GM23338 (cell line): ENCODE measurements around the gene SYNPO. TPM values are rescaled to one million over a fixed set of nuclear protein-coding genes. Genes with fewer than 3 reads are reported as not detected.

Source experiments
- ATAC-seq: fragments of 200-7000 bp; cut with Tn5 transposase; 3 replicates; pipeline ENCODE4 v1.9.1; 2020
- DNase-seq: peaks from one replicate; pipeline ENCODE4 v3.0.0-alpha.2; 2015; ENCODE audit warnings: low spot score
- H2AFZ ChIP-seq: fragments of 200-600 bp; sonication (generic); 2 replicates; pipeline ENCODE4 v1.8.0; 2016; ENCODE audit warnings: antibody characterized with exemption, mild to moderate bottlenecking, moderate library complexity
- H3F3A ChIP-seq: fragments of 200-600 bp; sonication (generic); replicated peaks from 2 replicates; pipeline ENCODE4 v1.8.0; 2017; ENCODE audit warnings: antibody characterized with exemption, mixed run types, low read depth
- H3K27ac ChIP-seq: fragments of 200-600 bp; sonication (generic); 2 replicates; pipeline ENCODE4 v1.6.1; 2016; ENCODE audit warnings: low read depth
- H3K27me3 ChIP-seq: fragments of 200-600 bp; sonication (generic); 2 replicates; pipeline ENCODE4 v1.8.0; 2016; ENCODE audit warnings: mild to moderate bottlenecking, mixed run types, moderate library complexity; ENCODE audit not compliant: insufficient read depth
- H3K36me3 ChIP-seq: fragments of 200-600 bp; sonication (generic); 2 replicates; pipeline ENCODE4 v1.8.0; 2016; ENCODE audit warnings: mild to moderate bottlenecking; ENCODE audit not compliant: insufficient read depth
- H3K4me1 ChIP-seq: fragments of 200-600 bp; sonication (generic); 2 replicates; pipeline ENCODE4 v1.8.0; 2016; ENCODE audit warnings: mild to moderate bottlenecking, moderate library complexity; ENCODE audit not compliant: insufficient read depth
- H3K4me2 ChIP-seq: fragments of 200-600 bp; sonication (generic); 2 replicates; pipeline ENCODE4 v1.7.1; 2017; ENCODE audit warnings: mixed run types
- H3K4me3 ChIP-seq: fragments of 200-600 bp; sonication (generic); 2 replicates; pipeline ENCODE4 v1.6.1; 2016; ENCODE audit warnings: mixed run types
- H3K79me2 ChIP-seq: fragments of 200-600 bp; sonication (generic); replicated peaks from 2 replicates; pipeline ENCODE4 v1.8.0; 2017; ENCODE audit warnings: mild to moderate bottlenecking; ENCODE audit not compliant: insufficient read depth
- H3K9me2 ChIP-seq: fragments of 200-600 bp; sonication (generic); 2 replicates; pipeline ENCODE4 v1.8.0; 2017; ENCODE audit not compliant: insufficient read depth
- H4K20me1 ChIP-seq: fragments of 200-600 bp; sonication (generic); replicated peaks from 2 replicates; pipeline ENCODE4 v1.8.0; 2017; ENCODE audit warnings: mild to moderate bottlenecking; ENCODE audit not compliant: insufficient read depth
- H3K27ac Mint-ChIP-seq: 2 replicates; pipeline ENCODE4 v1.8.0; 2020; ENCODE audit warnings: inconsistent platforms, mild to moderate bottlenecking, moderate library complexity, mixed read lengths
- H3K27me3 Mint-ChIP-seq: 3 replicates; pipeline ENCODE4 v1.8.0; 2022; ENCODE audit warnings: low read depth, mild to moderate bottlenecking, moderate library complexity, mixed read lengths, inconsistent platforms; ENCODE audit not compliant: insufficient read depth, poor library complexity
- H3K36me3 Mint-ChIP-seq: 3 replicates; pipeline ENCODE4 v1.8.0; 2021; ENCODE audit warnings: low read depth, mild to moderate bottlenecking, inconsistent platforms, moderate library complexity, mixed read lengths
- H3K4me1 Mint-ChIP-seq: 3 replicates; pipeline ENCODE4 v1.8.0; 2020; ENCODE audit warnings: mild to moderate bottlenecking, inconsistent platforms, mixed read lengths
- H3K4me3 Mint-ChIP-seq: 3 replicates; pipeline ENCODE4 v1.8.0; 2021; ENCODE audit warnings: moderate library complexity, mild to moderate bottlenecking, inconsistent platforms, mixed read lengths
- H3K9me3 Mint-ChIP-seq: 3 replicates; pipeline ENCODE4 v1.8.0; 2020; ENCODE audit warnings: moderate library complexity, mild to moderate bottlenecking, inconsistent platforms, mixed read lengths
- CREB1 ChIP-seq: fragments of 250-450 bp; sonication (Bioruptor Pico); IDR thresholded peaks from 2 replicates; pipeline ENCODE4 v1.5.0; 2020; ENCODE audit warnings: low read depth, mild to moderate bottlenecking, moderate library complexity
- EZH2 ChIP-seq: fragments of 200-600 bp; sonication (generic); IDR thresholded peaks from one replicate; pipeline ENCODE4 v1.8.0; 2017; ENCODE audit warnings: antibody characterized with exemption, mild to moderate bottlenecking, low read depth; ENCODE audit not compliant: unreplicated experiment
- EZH2phosphoT487 ChIP-seq: fragments of 200-600 bp; sonication (generic); IDR thresholded peaks from one replicate; pipeline ENCODE4 v1.8.1; 2018; ENCODE audit warnings: antibody characterized with exemption; ENCODE audit not compliant: unreplicated experiment
- JUNB ChIP-seq: IDR thresholded peaks from one replicate; pipeline ENCODE4 v1.6.1; 2016; ENCODE audit warnings: antibody characterized with exemption; ENCODE audit not compliant: unreplicated experiment
- NANOG ChIP-seq: IDR thresholded peaks from 2 replicates; pipeline ENCODE4 v1.6.1; 2016; ENCODE audit warnings: antibody characterized with exemption, borderline replicate concordance
- POLR2AphosphoS5 ChIP-seq: IDR thresholded peaks from 2 replicates; pipeline ENCODE4 v1.6.1; 2016; ENCODE audit warnings: antibody characterized with exemption, low read depth
- STAT1 ChIP-seq: IDR thresholded peaks from one replicate; pipeline ENCODE4 v1.6.1; 2016; ENCODE audit warnings: antibody characterized with exemption; ENCODE audit not compliant: unreplicated experiment
- ZNF114 ChIP-seq: fragments of 250-450 bp; sonication (Bioruptor Pico); IDR thresholded peaks from 2 replicates; pipeline ENCODE4 v1.5.0; 2020; ENCODE audit warnings: mild to moderate bottlenecking, moderate library complexity
- ZNF331 ChIP-seq: fragments of 250-450 bp; sonication (Bioruptor Pico); IDR thresholded peaks from 2 replicates; pipeline ENCODE4 v1.5.0; 2020; ENCODE audit warnings: low read depth, mild to moderate bottlenecking, moderate library complexity
- polyA plus RNA-seq: library from polyadenylated mRNA; unstranded; fragments of >200 nt; fragmentation: Nextera tagmentation; extraction: Ambion mirVana; gene quantifications from 2 replicates; pipeline ENCODE4 v1.2.1, GENCODE V29; 2016
- total RNA-seq: library from RNA; depleted of rRNA; stranded (reverse); fragments of >200 nt; shearing (Covaris generic); gene quantifications from 2 replicates; pipeline ENCODE4 v1.2.3, GENCODE V29; 2014
- TF ChIP-seq, protein P1 (sequence below): IDR thresholded peaks from one replicate; pipeline ENCODE4 v1.6.1; 2018; ENCODE audit warnings: antibody characterized with exemption; ENCODE audit not compliant: unreplicated experiment
- TF ChIP-seq, protein P2 (sequence below): IDR thresholded peaks from 2 replicates; pipeline ENCODE4 v1.6.1; 2016; ENCODE audit warnings: antibody characterized with exemption
- TF ChIP-seq, protein P3 (sequence below), 2 experiments: fragments of 200-600 bp in 1 of 2; sonication (generic) in 1 of 2; conservative IDR thresholded peaks; 2 replicates each; pipeline versions ENCODE4 v1.5.1 to v1.6.1; 2016 to 2017; ENCODE audit warnings: antibody characterized with exemption in 2 of 2, low read depth in 2 of 2, mild to moderate bottlenecking in 2 of 2, moderate library complexity in 1 of 2

Gene SYNPO
- total and polyA plus RNA-seq, 2 experiments from 2014 or later: 0.16 to 1.3 TPM

DNA sequence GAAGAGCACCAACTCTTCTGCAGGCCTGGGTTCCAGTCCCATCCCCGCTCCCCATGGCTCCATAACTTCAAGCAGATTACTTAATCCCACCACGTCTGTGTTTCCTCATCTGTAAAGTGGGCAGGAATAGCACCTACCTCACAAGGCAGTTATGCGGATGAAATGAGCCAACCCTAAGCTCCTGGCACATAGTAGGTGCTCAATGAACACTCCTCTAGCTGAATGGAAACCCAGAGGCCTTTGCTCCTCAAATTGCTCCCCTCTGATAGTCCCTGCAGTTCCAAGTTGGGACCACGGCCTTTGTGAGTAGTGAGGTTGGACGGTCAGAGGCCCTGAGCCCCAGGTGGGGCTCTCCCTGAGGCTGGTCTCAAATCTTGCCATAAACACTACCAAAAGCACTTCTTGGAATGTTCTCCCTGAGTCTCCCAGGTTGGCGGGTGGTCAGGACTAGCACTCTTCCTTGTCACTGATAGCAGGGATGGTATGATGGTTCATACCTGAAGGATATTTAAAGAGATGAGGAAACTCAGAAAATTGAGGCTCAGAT is 35.5 kb upstream of the SYNPO start (continued):
- TF ChIP-seq, protein P1, sequence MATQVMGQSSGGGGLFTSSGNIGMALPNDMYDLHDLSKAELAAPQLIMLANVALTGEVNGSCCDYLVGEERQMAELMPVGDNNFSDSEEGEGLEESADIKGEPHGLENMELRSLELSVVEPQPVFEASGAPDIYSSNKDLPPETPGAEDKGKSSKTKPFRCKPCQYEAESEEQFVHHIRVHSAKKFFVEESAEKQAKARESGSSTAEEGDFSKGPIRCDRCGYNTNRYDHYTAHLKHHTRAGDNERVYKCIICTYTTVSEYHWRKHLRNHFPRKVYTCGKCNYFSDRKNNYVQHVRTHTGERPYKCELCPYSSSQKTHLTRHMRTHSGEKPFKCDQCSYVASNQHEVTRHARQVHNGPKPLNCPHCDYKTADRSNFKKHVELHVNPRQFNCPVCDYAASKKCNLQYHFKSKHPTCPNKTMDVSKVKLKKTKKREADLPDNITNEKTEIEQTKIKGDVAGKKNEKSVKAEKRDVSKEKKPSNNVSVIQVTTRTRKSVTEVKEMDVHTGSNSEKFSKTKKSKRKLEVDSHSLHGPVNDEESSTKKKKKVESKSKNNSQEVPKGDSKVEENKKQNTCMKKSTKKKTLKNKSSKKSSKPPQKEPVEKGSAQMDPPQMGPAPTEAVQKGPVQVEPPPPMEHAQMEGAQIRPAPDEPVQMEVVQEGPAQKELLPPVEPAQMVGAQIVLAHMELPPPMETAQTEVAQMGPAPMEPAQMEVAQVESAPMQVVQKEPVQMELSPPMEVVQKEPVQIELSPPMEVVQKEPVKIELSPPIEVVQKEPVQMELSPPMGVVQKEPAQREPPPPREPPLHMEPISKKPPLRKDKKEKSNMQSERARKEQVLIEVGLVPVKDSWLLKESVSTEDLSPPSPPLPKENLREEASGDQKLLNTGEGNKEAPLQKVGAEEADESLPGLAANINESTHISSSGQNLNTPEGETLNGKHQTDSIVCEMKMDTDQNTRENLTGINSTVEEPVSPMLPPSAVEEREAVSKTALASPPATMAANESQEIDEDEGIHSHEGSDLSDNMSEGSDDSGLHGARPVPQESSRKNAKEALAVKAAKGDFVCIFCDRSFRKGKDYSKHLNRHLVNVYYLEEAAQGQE: no peak
- no peak for TF ChIP-seq ZNF331 (CRISPR knock-in tag)

DNA sequence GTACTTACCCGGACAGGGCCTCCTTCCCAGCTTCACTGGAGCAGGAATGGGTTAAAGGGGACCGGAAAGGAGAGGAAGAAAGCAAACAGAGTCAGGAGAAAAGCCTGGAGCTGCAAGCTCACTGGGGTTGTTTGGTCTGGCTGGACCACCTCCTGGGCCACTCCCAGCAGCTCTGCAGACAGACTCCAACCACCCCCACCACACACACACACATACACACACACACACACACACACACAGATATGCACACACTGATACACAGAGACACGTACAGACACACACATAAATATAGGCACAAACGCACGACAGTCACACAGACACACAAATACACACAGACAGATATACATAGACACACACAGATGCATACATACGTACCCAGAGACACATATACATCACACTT is 34.9 kb upstream of the SYNPO start:
- no peak overlapping the region for H2AFZ ChIP-seq
- H3K4me3 ChIP-seq: no peak overlapping the region
- Mint-ChIP-seq H3K9me3 (no peaks in the 10 kb centered on the region), H3K4me3 (no peak overlapping the region), H3K27me3 (peaks cover 4% of the 10 kb centered on the region), H3K36me3 (no peaks in the 10 kb centered on the region), H3K4me1 (peaks cover 5% of the 10 kb centered on the region), H3K27ac (no peak overlapping the region)
- H3K4me1 ChIP-seq: no peaks in the 10 kb centered on the region
- no peaks in the 10 kb centered on the region for H4K20me1 ChIP-seq
- no peak overlapping the region for H3K4me2 ChIP-seq
- ATAC-seq: no peak
- no peak for DNase-seq
- H3K79me2 ChIP-seq: no peaks in the 10 kb centered on the region
- TF ChIP-seq CREB1 (CRISPR knock-in tag): no peak
- TF ChIP-seq, protein P2, sequence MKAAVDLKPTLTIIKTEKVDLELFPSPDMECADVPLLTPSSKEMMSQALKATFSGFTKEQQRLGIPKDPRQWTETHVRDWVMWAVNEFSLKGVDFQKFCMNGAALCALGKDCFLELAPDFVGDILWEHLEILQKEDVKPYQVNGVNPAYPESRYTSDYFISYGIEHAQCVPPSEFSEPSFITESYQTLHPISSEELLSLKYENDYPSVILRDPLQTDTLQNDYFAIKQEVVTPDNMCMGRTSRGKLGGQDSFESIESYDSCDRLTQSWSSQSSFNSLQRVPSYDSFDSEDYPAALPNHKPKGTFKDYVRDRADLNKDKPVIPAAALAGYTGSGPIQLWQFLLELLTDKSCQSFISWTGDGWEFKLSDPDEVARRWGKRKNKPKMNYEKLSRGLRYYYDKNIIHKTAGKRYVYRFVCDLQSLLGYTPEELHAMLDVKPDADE: no peak
- TF ChIP-seq NANOG: no peak
- TF ChIP-seq JUNB: no peak
- no peak for TF ChIP-seq STAT1
- TF ChIP-seq POLR2AphosphoS5: no peak
- TF ChIP-seq, protein P3, sequence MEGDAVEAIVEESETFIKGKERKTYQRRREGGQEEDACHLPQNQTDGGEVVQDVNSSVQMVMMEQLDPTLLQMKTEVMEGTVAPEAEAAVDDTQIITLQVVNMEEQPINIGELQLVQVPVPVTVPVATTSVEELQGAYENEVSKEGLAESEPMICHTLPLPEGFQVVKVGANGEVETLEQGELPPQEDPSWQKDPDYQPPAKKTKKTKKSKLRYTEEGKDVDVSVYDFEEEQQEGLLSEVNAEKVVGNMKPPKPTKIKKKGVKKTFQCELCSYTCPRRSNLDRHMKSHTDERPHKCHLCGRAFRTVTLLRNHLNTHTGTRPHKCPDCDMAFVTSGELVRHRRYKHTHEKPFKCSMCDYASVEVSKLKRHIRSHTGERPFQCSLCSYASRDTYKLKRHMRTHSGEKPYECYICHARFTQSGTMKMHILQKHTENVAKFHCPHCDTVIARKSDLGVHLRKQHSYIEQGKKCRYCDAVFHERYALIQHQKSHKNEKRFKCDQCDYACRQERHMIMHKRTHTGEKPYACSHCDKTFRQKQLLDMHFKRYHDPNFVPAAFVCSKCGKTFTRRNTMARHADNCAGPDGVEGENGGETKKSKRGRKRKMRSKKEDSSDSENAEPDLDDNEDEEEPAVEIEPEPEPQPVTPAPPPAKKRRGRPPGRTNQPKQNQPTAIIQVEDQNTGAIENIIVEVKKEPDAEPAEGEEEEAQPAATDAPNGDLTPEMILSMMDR (conservative IDR thresholded peaks at IDR 0.05; ENCODE audit: low read depth in 2 of 2): no peak
- TF ChIP-seq ZNF114 (CRISPR knock-in tag): no peak
- TF ChIP-seq ZNF331 (CRISPR knock-in tag): no peak
- TF ChIP-seq EZH2phosphoT487: no peak
- no peak for TF ChIP-seq EZH2
- no peak overlapping the region for H3K27ac ChIP-seq
- H3F3A ChIP-seq: no peaks in the 10 kb centered on the region
- H3K27me3 ChIP-seq: no peaks in the 10 kb centered on the region
- H3K9me2 ChIP-seq: no peaks in the 10 kb centered on the region
- H3K36me3 ChIP-seq: no peaks in the 10 kb centered on the region
